ENCODE data around the gene PPP1R37.

DNA sequence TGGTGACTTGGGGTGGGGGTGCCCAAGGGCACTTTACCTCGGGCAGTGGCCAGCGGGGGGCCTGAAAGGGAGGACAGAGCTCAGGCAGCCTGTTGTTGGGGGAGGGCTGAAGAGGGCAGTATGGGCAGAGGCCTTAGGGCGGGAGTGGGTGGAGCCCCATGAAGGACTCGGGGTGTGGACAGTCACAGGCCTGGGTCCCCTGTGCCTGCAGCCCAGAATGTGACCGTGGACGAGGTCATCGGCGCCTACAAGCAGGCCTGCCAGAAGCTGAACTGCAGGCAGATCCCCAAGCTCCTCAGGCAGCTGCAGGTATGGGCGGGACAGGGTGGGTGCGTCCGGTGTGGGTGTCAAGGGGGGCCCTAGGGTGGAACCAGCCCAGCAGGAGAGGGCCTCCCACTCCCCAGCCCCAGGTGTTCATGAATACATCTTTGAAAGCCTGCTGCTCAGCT lies 45.3 kb downstream of the PPP1R37 start:
- TF ChIP-seq, protein P1, sequence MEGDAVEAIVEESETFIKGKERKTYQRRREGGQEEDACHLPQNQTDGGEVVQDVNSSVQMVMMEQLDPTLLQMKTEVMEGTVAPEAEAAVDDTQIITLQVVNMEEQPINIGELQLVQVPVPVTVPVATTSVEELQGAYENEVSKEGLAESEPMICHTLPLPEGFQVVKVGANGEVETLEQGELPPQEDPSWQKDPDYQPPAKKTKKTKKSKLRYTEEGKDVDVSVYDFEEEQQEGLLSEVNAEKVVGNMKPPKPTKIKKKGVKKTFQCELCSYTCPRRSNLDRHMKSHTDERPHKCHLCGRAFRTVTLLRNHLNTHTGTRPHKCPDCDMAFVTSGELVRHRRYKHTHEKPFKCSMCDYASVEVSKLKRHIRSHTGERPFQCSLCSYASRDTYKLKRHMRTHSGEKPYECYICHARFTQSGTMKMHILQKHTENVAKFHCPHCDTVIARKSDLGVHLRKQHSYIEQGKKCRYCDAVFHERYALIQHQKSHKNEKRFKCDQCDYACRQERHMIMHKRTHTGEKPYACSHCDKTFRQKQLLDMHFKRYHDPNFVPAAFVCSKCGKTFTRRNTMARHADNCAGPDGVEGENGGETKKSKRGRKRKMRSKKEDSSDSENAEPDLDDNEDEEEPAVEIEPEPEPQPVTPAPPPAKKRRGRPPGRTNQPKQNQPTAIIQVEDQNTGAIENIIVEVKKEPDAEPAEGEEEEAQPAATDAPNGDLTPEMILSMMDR (IDR thresholded peaks at IDR 0.05; ENCODE audit: poor library complexity) = no peak
- TF ChIP-seq EZH2phosphoT487 (IDR thresholded peaks at IDR 0.05; ENCODE audit: low read depth, severe bottlenecking, unreplicated experiment) (no peak), EZH2 (IDR thresholded peaks at IDR 0.05; ENCODE audit: borderline replicate concordance) (no peak)
